Measurements from ENCODE around the gene RETN.
"Not testable (repeated sequence)": the region's sequence is repeated elsewhere in the genome, so short reads cannot be mapped to it uniquely, and the experiment has no call there.

The RETN gene

DNA sequence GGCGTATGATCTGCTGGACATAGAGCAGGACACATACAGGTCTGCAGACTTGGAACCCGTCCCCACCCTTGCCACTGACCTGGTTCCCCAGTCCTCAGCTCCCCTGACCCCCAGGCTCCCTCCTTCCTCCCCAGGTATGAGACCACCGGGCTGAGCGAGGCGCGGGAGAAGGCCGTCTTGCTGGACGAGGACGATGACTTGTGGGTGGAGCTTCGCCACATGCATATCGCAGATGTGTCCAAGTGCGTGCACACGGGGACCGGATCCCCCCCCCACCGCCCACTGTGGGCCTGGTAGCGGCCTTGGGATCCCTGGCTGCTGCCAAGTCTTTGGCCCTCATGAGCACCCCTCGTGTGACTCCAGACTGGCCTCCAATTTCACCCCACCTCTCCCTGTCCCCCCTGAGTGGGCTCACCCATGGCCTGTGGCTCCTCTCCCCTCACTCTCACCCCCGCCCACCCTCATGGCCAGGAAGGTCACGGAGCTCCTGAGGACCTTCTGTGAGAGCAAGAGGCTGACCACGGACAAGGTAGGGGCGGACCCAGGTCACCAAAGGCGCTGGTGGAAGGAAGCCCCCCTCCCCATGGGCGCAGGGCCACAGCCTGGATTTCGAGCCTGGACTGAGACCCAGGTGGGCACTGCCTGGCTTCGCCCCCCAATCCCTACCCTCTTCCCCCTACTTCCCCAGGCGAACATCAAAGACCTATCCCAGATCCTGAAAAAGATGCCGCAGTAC, 26.4 kb upstream of the RETN start:
- POLR2A ChIA-PET, result interaction anchor here (0.9 kb wide), 1 partner anchor 9 kb away, joined by 3 read pairs; the partner anchor contains the start of gene PCP2
- CTCF ChIA-PET, result interaction anchor here (0.7 to 3.3 kb wide), 2 partner anchors 10 to 16 kb away, joined by 3 to 15 read pairs; no protein-coding TSS in a partner anchor
- DNase-seq (ENCODE audit: extremely low spot score), result no peak
- no peak for TF ChIP-seq CTCF (IDR thresholded peaks at IDR 0.05; ENCODE audit: control extremely low read depth, extremely low read depth, low read depth, missing control alignments)

DNA sequence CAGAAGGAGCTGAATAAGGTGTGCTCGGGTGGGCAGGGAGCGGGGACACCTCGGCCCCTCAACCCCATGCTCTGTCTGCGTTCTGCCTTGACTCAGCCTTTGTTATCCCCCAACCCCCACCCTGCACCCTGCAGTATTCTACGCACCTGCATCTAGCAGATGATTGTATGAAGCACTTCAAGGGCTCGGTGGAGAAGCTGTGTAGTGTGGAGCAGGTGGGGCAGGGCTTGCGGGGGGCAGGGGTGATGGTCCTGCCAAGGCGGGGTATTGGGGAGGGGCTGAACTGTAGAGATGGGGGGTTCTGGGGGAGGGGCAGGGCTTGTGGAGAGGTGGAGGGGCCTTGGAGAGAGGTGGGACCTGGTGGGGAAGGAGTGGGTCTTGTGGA, 25.8 kb upstream of the RETN start:
- DNase-seq (ENCODE audit: extremely low spot score), result no peak
- ChIA-PET CTCF (interaction anchor here (0.7 to 3.3 kb wide), 2 partner anchors 9 to 16 kb away, joined by 3 to 15 read pairs; no protein-coding TSS in a partner anchor), POLR2A (no interaction called here)
- no peak for TF ChIP-seq CTCF (IDR thresholded peaks at IDR 0.05; ENCODE audit: control extremely low read depth, extremely low read depth, low read depth, missing control alignments)

GRCh38 chr19:7643629-7644549, 25.0 kb upstream of the RETN start:
- DNase-seq (ENCODE audit: extremely low spot score); POLR2A ChIA-PET: not testable (repeated sequence)
- CTCF ChIA-PET, result interaction anchor here (1.0 to 3.3 kb wide), 3 partner anchors 9 to 156 kb away, joined by 3 to 15 read pairs (median 3); no protein-coding TSS in a partner anchor

GRCh38 chr19:7644550-7644877, 24.3 kb upstream of the RETN start:
- TF ChIP-seq CTCF (IDR thresholded peaks at IDR 0.05; ENCODE audit: control extremely low read depth, extremely low read depth, low read depth, missing control alignments), result no peak
- ChIA-PET CTCF (interaction anchor here (1.0 to 3.3 kb wide), 3 partner anchors 8 to 156 kb away, joined by 3 to 15 read pairs (median 3); no protein-coding TSS in a partner anchor), POLR2A (no interaction called here)
- no peak for DNase-seq (ENCODE audit: extremely low spot score)

- CTCF ChIA-PET, result interaction anchor here (1.0 kb wide), 1 partner anchor 11 kb away, joined by 3 read pairs; no protein-coding TSS in a partner anchor
- no peak for TF ChIP-seq CTCF (IDR thresholded peaks at IDR 0.05; ENCODE audit: control extremely low read depth, extremely low read depth, low read depth, missing control alignments)
- POLR2A ChIA-PET, result interaction anchor here (0.6 kb wide), 1 partner anchor 81 kb away, joined by 4 read pairs; no protein-coding TSS in a partner anchor
- DNase-seq (ENCODE audit: extremely low spot score), result no peak
Measured at GRCh38 chr19:7645163-7645562, 23.7 kb upstream of the RETN start.

- TF ChIP-seq CTCF (IDR thresholded peaks at IDR 0.05; ENCODE audit: control extremely low read depth, extremely low read depth, low read depth, missing control alignments), result no peak
- ChIA-PET POLR2A (no interaction called here), CTCF (no interaction called here)
- DNase-seq (ENCODE audit: extremely low spot score), result no peak
Measured at GRCh38 chr19:7645656-7646425, 23.0 kb upstream of the RETN start.

Data from GM10248 (cell line).